ENCODE data around the gene C1orf56. TPM values are rescaled to one million over a fixed set of nuclear protein-coding genes. Genes with fewer than 3 reads are reported as not detected.
A peak's percentile ranks its signal among the peaks of the same experiment; 100 is the strongest.

Gene C1orf56
- total and polyA plus RNA-seq, 2 donors (not counting 3 experiments of a cell fraction or from before 2014, with no cell fraction given): 3.0 to 3.5 TPM

- BruUV-seq (replicated peaks): no TSS peak
- Histone ChIP-seq H3K4me2 (ENCODE audit: insufficient read depth, low read length) (no peak overlapping the region), H3K4me3 (replicated peaks in 1 of 3; ENCODE audit: insufficient read depth in 1 of 3, low read depth in 1 of 3, low read length in 3 of 3) (no peak overlapping the region), H3K36me3 (ENCODE audit: control insufficient read depth in 2 of 2, extremely low read depth in 1 of 2, insufficient read depth in 2 of 2, low read length in 2 of 2) (peaks cover 19 to 26% of the 10 kb centered on the region in 2 experiments), H3K27me3 (ENCODE audit: control insufficient read depth in 2 of 2, insufficient read depth in 2 of 2, low read length in 2 of 2) (no peaks in the 10 kb centered on the region), H2AFZ (ENCODE audit: low read depth, low read length) (no peak overlapping the region), H3K9ac (replicated peaks; ENCODE audit: extremely low read depth, insufficient read depth, low read length) (no peak overlapping the region), H3K4me1 (ENCODE audit: control insufficient read depth, extremely low read depth, insufficient read depth, low read length) (peaks cover 8% of the 10 kb centered on the region), H3K27ac (ENCODE audit: insufficient read depth, low read depth, low read length) (no peak overlapping the region), H3K79me2 (ENCODE audit: control insufficient read depth, insufficient read depth, low read length) (peaks cover 5% of the 10 kb centered on the region), H3K9me3 (replicated peaks; ENCODE audit: control insufficient read depth, insufficient read depth, low read length) (no peaks in the 10 kb centered on the region), H4K20me1 (replicated peaks; ENCODE audit: control insufficient read depth, extremely low read depth, insufficient read depth, low read length) (peaks cover under 1% of the 10 kb centered on the region), H3K9me1 (replicated peaks; ENCODE audit: control insufficient read depth, extremely low read depth, insufficient read depth, low read length) (no peaks in the 10 kb centered on the region)
- ChIA-PET CTCF (interaction anchor here (0.7 to 1.4 kb wide), 6 partner anchors 9 to 44 kb away, joined by 3 to 6 read pairs (median 3); partner anchors contain the start of genes CDC42SE1, MINDY1 and MLLT11), POLR2A (no interaction called here)
- TF ChIP-seq FOS (IDR thresholded peaks at IDR 0.05; ENCODE audit: borderline replicate concordance, insufficient read depth, low read length) (no peak), POLR2AphosphoS5 (IDR thresholded peaks at IDR 0.05; ENCODE audit: insufficient read depth, low read depth, low read length) (peak; percentile 23), MYC (IDR thresholded peaks at IDR 0.05; ENCODE audit: low read depth, low read length) (no peak), EZH2 (IDR thresholded peaks at IDR 0.05; ENCODE audit: borderline replicate concordance, low read depth, low read length, severe bottlenecking) (no peak)
- FAIRE-seq (peak; percentile 42), DNase-seq (ENCODE audit: low read depth, low spot score) (no peak)
- dilution Hi-C loops (cut with MboI; ENCODE audit: extremely low pct_ligation_motif_present, low sequenced_read_pairs) (no loop called here), intact Hi-C loops (cut with micrococcal nuclease) (no loop called here)
Measured at GRCh38 chr1:151050051-151050688, 2.6 kb downstream of the C1orf56 start.

DNA sequence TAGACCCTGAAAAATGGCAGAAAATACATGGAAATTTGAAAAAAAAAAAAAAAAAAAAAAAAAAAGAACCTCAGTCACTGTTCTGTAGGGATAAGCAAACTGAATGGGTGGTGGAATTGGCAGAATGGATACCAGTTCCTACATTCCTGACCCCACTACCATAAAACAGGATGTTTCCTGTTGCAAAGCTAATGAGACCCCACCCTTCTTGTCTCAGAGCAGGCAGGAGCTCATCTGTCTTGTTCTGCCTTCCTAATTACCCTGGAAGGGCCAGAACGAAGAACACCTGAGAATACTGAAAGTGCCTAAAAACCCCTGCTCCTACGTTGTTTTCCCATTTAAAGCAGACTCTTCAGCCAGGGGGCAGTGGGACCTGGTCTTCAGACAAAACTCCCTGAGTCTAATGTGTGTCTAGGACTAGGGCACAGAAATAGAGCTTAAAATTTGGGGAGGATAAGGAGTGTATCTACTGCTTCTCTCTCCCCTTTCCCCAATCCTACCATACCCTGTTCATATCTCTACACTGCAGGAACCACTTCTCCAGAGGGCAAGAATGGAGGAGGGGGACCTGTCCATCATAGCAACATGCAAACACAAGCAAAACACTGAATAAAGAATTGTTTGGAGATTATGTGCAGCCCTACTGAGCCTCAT lies 3.9 kb downstream of the C1orf56 start:
- H3K36me3 ChIP-seq (ENCODE audit: control insufficient read depth in 2 of 2, extremely low read depth in 1 of 2, insufficient read depth in 2 of 2, low read length in 2 of 2): peaks cover 27 to 34% of the 10 kb centered on the region in 2 experiments
- no peak overlapping the region for H3K4me3 ChIP-seq (replicated peaks in 1 of 3; ENCODE audit: insufficient read depth in 1 of 3, low read depth in 1 of 3, low read length in 3 of 3)
- peaks cover 7% of the 10 kb centered on the region for H4K20me1 ChIP-seq (replicated peaks; ENCODE audit: control insufficient read depth, extremely low read depth, insufficient read depth, low read length)
- no peak overlapping the region for H3K4me2 ChIP-seq (ENCODE audit: insufficient read depth, low read length)
- CTCF ChIA-PET: interaction anchor here (0.7 to 1.4 kb wide), 5 partner anchors 7 to 151 kb away, joined by 3 to 5 read pairs (median 3); partner anchors contain the start of genes CDC42SE1 and MINDY1
- H2AFZ ChIP-seq (ENCODE audit: low read depth, low read length): no peak overlapping the region
- DNase-seq (ENCODE audit: low read depth, low spot score) (no peak), FAIRE-seq (no peak)
- TSS peak; percentile 11 for BruUV-seq (replicated peaks)
- H3K9ac ChIP-seq (replicated peaks; ENCODE audit: extremely low read depth, insufficient read depth, low read length): no peak overlapping the region
- POLR2A ChIA-PET: no interaction called here
- no peaks in the 10 kb centered on the region for H3K9me3 ChIP-seq (replicated peaks; ENCODE audit: control insufficient read depth, insufficient read depth, low read length)
- dilution Hi-C loops (cut with MboI; ENCODE audit: extremely low pct_ligation_motif_present, low sequenced_read_pairs) (no loop called here), intact Hi-C loops (cut with micrococcal nuclease) (no loop called here)
- no peaks in the 10 kb centered on the region for H3K27me3 ChIP-seq (ENCODE audit: control insufficient read depth in 2 of 2, insufficient read depth in 2 of 2, low read length in 2 of 2)
- H3K27ac ChIP-seq (ENCODE audit: insufficient read depth, low read depth, low read length): no peak overlapping the region
- peaks cover 12% of the 10 kb centered on the region for H3K4me1 ChIP-seq (ENCODE audit: control insufficient read depth, extremely low read depth, insufficient read depth, low read length)
- TF ChIP-seq FOS (IDR thresholded peaks at IDR 0.05; ENCODE audit: borderline replicate concordance, insufficient read depth, low read length) (no peak), POLR2A (IDR thresholded peaks at IDR 0.05; ENCODE audit: low read depth, low read length) (peak; percentile 46)
- H3K79me2 ChIP-seq (ENCODE audit: control insufficient read depth, insufficient read depth, low read length): peaks cover 18% of the 10 kb centered on the region
- H3K9me1 ChIP-seq (replicated peaks; ENCODE audit: control insufficient read depth, extremely low read depth, insufficient read depth, low read length): no peaks in the 10 kb centered on the region

Measured in endothelial cell of umbilical vein (primary cell).